Progenitor cell of endocrine pancreas (in vitro differentiated cells): Measurements from ENCODE around the gene CDYL. TPM values are rescaled to one million over a fixed set of nuclear protein-coding genes. Genes with fewer than 3 reads are reported as not detected.
A peak's percentile ranks its signal among the peaks of the same experiment; 100 is the strongest.

Experiments used
- DNase-seq: peaks from one replicate; pipeline ENCODE4 v3.0.0; 2021; ENCODE audit warnings: low spot score; ENCODE audit not compliant: unreplicated experiment
- H3K27ac Mint-ChIP-seq: 2 replicates; pipeline ENCODE4 v1.8.0; 2021; ENCODE audit warnings: mild to moderate bottlenecking, moderate library complexity, mixed read lengths
- H3K27me3 Mint-ChIP-seq: 2 replicates; pipeline ENCODE4 v1.8.0; 2021; ENCODE audit warnings: mixed read lengths
- H3K36me3 Mint-ChIP-seq: 2 replicates; pipeline ENCODE4 v1.8.0; 2022; ENCODE audit warnings: mixed read lengths; ENCODE audit not compliant: insufficient read depth
- H3K4me1 Mint-ChIP-seq: 2 replicates; pipeline ENCODE4 v1.8.0; 2021; ENCODE audit warnings: low read depth, mixed read lengths
- H3K4me3 Mint-ChIP-seq: 2 replicates; pipeline ENCODE4 v1.8.0; 2021; ENCODE audit warnings: low read depth, mild to moderate bottlenecking, moderate library complexity, mixed read lengths
- H3K9me3 Mint-ChIP-seq: 2 replicates; pipeline ENCODE4 v1.8.0; 2021; ENCODE audit warnings: low read depth, mixed read lengths
- total RNA-seq: library from RNA; stranded (reverse); gene quantifications from 2 replicates; pipeline ENCODE4 v1.2.1, GENCODE V29; 2021
- TF ChIP-seq, protein P1 (sequence below): fragments of 200-600 bp; sonication (generic); IDR thresholded peaks from one replicate; pipeline ENCODE4 v1.5.0; 2021; ENCODE audit warnings: antibody characterized with exemption, mild to moderate bottlenecking; ENCODE audit not compliant: unreplicated experiment

The CDYL gene
- total RNA-seq, 1 donor from 2014 or later, result 78.3 TPM

DNA sequence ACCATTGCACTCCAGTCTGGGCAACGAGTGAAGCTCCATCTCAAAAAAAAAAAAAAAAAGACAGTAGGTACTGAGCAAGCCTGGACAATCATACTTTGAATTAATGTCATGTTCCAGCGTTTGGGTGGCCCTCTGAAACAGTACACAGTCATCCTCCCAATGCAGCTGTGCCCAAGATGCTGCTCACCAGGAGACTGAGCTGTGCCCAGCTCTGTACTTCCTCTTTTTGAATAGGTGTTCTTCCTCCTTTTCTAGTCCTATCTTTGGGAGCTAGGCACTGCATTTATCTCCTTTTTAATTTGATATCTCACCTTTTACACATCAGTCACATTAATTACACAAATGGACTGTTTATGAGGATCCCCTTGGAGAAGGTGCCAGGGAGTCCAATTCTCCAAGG is 126.2 kb downstream of the CDYL start:
- Mint-ChIP-seq H3K4me1 (peaks cover 36% of the 10 kb centered on the region), H3K36me3 (peaks cover 20% of the 10 kb centered on the region), H3K9me3 (peaks cover 8% of the 10 kb centered on the region), H3K4me3 (no peak overlapping the region), H3K27ac (peak overlapping the region; percentile 80), H3K27me3 (no peaks in the 10 kb centered on the region)
- DNase-seq, result no peak
- TF ChIP-seq, protein P1, sequence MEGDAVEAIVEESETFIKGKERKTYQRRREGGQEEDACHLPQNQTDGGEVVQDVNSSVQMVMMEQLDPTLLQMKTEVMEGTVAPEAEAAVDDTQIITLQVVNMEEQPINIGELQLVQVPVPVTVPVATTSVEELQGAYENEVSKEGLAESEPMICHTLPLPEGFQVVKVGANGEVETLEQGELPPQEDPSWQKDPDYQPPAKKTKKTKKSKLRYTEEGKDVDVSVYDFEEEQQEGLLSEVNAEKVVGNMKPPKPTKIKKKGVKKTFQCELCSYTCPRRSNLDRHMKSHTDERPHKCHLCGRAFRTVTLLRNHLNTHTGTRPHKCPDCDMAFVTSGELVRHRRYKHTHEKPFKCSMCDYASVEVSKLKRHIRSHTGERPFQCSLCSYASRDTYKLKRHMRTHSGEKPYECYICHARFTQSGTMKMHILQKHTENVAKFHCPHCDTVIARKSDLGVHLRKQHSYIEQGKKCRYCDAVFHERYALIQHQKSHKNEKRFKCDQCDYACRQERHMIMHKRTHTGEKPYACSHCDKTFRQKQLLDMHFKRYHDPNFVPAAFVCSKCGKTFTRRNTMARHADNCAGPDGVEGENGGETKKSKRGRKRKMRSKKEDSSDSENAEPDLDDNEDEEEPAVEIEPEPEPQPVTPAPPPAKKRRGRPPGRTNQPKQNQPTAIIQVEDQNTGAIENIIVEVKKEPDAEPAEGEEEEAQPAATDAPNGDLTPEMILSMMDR, result no peak

DNA sequence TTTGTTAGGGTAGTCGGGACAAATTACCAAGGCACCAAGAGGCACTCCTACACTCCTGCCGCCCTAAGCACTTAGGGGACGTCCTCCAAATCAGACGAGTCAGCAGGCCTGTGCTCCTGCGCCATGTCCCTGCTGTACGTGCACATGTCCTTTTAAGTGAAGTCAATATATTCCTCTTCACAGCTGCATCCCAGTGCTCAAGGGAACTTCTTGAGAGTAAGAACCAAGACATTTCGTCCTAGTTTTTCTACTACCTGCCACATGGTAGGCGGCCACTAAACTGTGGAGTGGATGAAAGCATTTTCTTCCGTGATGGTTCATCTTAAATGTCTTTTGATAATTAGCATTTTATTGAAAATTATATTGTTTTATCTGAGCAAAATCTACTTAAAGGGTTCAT is 126.9 kb downstream of the CDYL start:
- peaks cover 17% of the 10 kb centered on the region for H3K36me3 Mint-ChIP-seq
- peaks cover 8% of the 10 kb centered on the region for H3K9me3 Mint-ChIP-seq
- TF ChIP-seq, protein P1, result no peak
- H3K27ac Mint-ChIP-seq, result peak overlapping the region; percentile 11
- H3K4me3 Mint-ChIP-seq, result no peak overlapping the region
- H3K4me1 Mint-ChIP-seq, result peaks cover 38% of the 10 kb centered on the region
- no peaks in the 10 kb centered on the region for H3K27me3 Mint-ChIP-seq
- DNase-seq, result no peak

GRCh38 chr6:4903751-4904370 is 127.7 kb downstream of the CDYL start:
- H3K36me3 Mint-ChIP-seq, result peaks cover 18% of the 10 kb centered on the region
- DNase-seq, result no peak
- TF ChIP-seq, protein P1, result no peak
- H3K27ac Mint-ChIP-seq, result no peak overlapping the region
- peaks cover 8% of the 10 kb centered on the region for H3K9me3 Mint-ChIP-seq
- H3K4me1 Mint-ChIP-seq, result peaks cover 45% of the 10 kb centered on the region
- H3K4me3 Mint-ChIP-seq, result no peak overlapping the region
- no peaks in the 10 kb centered on the region for H3K27me3 Mint-ChIP-seq

DNA sequence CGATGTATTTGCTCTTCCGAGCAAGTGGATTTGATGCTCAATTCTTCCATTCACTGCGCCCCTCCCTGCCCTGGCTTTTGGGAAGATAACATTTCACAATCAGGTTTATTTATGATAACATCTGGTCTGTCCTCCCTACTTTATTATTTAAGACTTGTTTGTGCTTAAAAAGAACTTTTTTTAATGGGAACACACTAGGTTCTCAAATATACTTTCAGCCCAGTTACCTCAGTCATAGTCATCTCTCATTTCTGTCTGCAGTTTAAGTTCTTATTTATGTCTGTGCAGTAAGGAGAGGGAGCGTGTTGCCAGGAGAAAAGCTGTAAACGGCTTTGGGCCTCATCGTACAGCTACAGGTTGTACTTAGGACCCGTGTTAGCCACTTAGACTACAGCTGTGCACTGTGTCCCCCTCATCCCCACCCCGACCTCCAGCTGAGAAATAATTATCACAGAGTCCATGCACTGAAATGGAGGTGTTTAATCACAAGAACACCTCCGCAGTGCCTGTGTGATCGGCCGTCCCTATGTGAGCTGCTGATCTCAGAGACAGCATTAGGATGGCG is 128.3 kb downstream of the CDYL start:
- TF ChIP-seq, protein P1, result no peak
- Mint-ChIP-seq H3K9me3 (peaks cover under 1% of the 10 kb centered on the region), H3K4me1 (peaks cover 52% of the 10 kb centered on the region), H3K27me3 (no peaks in the 10 kb centered on the region), H3K27ac (peak overlapping the region; percentile 65), H3K4me3 (no peak overlapping the region), H3K36me3 (peaks cover 12% of the 10 kb centered on the region)
- DNase-seq, result no peak

- H3K27me3 Mint-ChIP-seq, result no peaks in the 10 kb centered on the region
- no peak overlapping the region for H3K4me3 Mint-ChIP-seq
- H3K36me3 Mint-ChIP-seq, result peaks cover 9% of the 10 kb centered on the region
- peaks cover 61% of the 10 kb centered on the region for H3K4me1 Mint-ChIP-seq
- DNase-seq, result no peak
- H3K9me3 Mint-ChIP-seq, result no peaks in the 10 kb centered on the region
- no peak overlapping the region for H3K27ac Mint-ChIP-seq
- TF ChIP-seq, protein P1, result no peak
Observed at GRCh38 chr6:4905826-4906225, 129.6 kb downstream of the CDYL start.
